OCI-LY7 (cell line): ENCODE data around the gene APOL6.

ENCODE experiments used
- EZH2phosphoT487 ChIP-seq: fragments of 200-600 bp; sonication (generic); IDR thresholded peaks from 2 replicates; pipeline ENCODE4 v1.6.1; 2018; ENCODE audit warnings: low read depth, borderline replicate concordance, mild to moderate bottlenecking, mixed run types, antibody characterized with exemption, low read length, moderate library complexity, mixed read lengths
- TF ChIP-seq, protein P1 (sequence below): fragments of 200-600 bp; sonication (generic); conservative IDR thresholded peaks from 2 replicates; pipeline ENCODE4 v1.5.1; 2014; ENCODE audit warnings: mild to moderate bottlenecking, antibody characterized with exemption, low read length, moderate library complexity, mixed read lengths

- TF ChIP-seq, protein P1, sequence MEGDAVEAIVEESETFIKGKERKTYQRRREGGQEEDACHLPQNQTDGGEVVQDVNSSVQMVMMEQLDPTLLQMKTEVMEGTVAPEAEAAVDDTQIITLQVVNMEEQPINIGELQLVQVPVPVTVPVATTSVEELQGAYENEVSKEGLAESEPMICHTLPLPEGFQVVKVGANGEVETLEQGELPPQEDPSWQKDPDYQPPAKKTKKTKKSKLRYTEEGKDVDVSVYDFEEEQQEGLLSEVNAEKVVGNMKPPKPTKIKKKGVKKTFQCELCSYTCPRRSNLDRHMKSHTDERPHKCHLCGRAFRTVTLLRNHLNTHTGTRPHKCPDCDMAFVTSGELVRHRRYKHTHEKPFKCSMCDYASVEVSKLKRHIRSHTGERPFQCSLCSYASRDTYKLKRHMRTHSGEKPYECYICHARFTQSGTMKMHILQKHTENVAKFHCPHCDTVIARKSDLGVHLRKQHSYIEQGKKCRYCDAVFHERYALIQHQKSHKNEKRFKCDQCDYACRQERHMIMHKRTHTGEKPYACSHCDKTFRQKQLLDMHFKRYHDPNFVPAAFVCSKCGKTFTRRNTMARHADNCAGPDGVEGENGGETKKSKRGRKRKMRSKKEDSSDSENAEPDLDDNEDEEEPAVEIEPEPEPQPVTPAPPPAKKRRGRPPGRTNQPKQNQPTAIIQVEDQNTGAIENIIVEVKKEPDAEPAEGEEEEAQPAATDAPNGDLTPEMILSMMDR = no peak
- TF ChIP-seq EZH2phosphoT487 = no peak
These were observed 41.3 kb upstream of the APOL6 start for GRCh38 chr22:35606916-35607315.
